Stimulated activated CD4-positive, alpha-beta T cell treated with anti-CD3 and anti-CD28 coated beads, Interleukin-15, amount 100 ng/mL, for 24 hours (primary cell): ENCODE measurements around the gene PET100.

ENCODE experiments used
- DNase-seq: peaks from one replicate; pipeline ENCODE4 v3.0.0-alpha.2; 2020

PET100 gene

GRCh38 chr19:7612282-7613274 is 17.0 kb upstream of the PET100 start:
- no peak for DNase-seq

GRCh38 chr19:7614859-7615741 is 14.5 kb upstream of the PET100 start:
- DNase-seq = no peak

DNA sequence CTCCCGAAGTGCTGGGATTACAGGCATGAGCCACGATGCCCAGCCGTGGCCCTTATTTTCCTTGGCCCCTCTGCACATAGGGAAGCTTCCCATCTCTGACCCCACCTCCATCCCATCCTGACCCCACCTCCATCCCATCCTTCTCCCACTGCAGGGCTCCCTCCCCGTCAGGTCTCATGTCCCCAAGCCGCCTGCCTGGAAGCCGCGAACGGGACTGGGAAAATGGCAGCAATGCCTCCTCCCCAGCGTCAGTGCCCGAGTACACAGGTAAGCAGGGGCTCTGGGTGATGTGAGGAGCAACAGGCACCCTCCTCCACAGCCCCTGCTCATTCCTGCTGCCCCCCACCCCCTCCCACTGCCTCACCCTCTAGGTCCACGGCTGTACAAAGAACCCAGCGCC is 12.4 kb upstream of the PET100 start:
- no peak for DNase-seq

- no peak for DNase-seq
Observed at GRCh38 chr19:7617735-7618134, 11.9 kb upstream of the PET100 start.

DNA sequence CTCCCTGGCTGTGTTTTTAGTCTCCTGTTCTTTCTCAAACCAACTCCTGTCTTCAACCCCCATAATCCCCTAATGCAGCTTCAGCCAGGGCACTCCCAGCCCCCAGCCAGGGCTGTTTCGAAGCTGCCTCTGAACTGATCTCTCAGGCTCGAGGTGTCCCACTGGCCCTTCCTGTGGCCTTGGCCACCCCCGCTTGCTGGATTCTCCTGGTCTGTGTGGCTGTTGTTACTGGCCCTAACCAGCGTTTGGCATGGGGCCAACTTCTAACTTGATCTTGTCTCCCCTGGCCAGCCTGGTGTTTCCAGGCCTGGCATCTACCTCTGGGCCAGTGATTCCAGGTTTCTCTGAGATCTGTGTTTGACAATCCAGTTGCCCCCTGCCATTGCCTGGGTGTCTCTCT is 11.2 kb upstream of the PET100 start:
- no peak for DNase-seq

DNA sequence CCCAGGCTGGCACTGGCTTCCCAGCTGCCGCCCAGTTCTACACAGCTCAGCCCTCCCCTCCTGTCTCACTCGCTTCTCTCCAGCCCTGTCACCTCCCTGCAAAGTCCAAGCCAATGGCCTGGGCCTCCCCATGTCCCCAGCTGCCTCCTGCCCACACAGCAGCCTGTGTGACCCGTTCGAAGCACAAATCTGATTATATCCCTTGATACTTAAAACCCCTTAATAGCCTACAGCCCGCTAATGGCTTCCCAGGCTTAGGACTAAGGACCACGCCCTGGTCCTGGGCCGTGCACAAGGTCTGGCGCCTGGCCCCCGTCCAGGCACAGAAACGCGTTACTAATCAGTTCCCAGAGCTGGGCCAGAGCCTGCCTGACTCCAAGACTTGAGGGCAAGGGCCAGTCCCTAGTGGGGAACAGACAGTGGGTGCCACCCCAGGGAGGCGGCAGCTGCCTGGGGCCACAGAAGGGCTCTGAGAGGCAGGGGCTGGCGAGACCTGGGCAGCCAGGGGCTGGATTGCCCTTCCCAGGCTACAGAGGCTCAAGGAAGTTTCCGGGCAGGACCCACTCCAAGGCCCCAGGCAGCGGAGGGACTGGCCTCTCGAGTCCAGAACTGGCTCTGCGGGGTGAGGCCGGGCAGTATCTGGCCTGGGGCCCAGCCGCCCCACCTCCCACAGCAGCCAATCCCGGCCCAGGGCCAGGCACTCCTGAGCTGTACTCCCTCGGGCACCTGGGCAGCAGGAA is 10.7 kb upstream of the PET100 start:
- DNase-seq = no peak

DNA sequence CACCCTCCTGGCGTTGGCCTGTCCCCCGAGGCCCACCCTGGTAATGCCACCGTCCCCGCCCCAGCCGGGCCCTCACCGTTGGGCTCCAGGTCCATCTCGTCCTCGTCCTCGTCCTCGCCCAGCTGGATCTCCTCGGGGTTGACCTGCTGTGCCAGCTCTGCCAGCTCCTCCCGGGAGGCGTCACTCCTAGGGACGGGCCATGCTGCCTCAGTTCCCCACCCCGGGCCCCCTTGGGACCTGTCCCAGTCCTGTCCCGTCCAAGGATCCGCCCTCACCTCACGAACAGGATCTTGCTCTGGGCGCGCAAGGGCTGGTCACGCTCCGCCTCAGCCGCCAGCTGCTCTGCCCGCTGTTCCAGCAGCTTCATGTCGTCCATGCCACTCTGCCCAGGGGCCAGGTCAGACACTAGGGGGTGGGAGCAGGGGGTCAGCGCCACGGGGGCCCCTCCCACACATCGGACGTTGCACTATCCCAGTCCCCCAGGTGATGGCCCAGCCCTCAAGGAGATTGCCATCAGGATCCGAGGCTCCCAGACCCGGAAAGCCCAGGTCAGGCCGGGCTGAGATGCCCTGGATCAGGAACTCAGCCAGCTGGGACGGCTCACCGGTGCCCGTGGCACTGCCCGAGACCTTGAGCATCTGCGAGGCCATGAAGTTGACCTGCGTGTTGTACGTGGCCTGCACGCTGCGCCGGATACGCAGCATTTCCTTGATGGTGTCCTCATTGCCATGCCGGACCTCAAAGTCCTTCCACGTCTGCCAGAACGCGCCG is 9.7 kb upstream of the PET100 start:
- no peak for DNase-seq

DNA sequence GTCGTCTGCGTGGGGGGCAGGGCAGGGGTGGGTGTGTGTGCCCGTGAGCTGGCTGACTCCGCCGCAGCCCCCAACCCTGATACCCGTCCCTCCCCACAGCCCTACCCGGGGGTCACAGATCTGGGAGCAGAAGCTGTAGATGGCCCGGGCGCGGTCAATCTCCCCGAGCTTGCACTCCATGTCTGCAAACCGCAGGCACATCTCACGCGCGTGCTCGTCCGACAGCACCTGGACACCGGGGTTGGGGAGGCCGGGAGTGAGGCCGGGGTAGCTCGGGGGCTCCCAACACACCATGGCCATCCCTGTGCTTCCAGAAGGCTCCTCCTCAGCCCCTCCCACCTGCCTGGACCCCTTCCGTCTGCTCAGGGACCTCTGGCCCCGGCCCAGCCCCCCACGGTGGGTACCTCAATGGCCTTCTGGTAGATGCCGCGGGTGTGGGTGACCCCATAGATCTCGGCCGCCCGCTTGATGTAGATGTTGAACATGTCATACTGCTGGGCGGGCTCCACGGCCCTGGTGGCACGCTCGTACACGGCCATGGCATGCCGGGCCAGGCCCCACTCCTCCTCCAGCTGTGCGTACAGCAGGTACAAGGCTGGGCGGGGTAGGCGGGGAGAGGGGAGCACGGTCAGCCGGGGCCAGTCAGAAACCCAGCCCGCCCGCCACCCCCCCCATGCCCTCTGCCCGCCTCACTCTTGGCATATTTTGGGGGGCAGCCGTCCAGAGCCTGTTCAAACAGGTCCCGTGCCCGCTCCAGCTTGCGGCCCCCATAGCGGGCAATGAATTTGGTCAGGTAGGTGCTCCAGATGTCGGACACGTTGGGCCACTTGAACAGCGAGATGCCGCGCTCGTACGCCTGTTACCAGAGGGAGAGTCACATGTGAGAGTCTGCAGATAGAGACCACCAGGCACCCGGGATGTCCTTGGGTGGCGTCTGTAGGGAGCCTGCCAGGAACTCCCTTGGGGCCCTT is 8.9 kb upstream of the PET100 start:
- DNase-seq = no peak

DNA sequence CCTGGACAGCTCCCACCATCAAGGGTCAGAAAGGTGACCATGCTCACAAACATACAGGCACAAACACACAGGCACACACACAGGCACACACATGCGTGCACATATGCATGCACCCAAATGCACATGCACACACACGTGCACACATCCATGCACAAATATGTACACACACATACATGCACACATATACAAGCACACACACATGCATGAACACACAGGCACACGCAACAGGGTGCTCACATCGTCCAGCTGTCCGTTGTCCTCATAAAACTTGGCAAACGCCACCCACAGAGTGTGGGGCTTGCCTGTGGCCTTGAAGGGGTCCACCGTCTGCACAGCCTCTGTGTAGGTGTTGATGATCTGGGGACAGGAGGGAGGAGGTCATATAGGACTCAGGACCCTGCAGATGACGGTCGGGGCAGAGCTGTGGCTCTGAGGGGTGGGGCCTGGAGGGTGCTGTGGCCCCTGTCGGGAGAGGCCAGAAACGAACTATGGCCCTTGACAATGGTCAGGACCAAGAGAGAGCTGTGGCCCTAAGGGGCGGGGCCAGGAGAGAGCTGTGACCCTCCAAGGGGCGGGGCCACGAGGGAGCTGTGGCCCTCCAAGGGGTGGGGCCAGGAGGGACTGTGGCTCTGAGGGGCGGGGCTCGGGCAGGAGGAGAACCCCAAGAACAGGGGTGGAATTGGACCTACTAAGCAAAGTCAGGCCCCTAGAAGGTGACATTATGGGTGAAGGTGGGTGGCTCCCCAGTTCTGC is 6.5 kb upstream of the PET100 start:
- peak; percentile 31 for DNase-seq

- DNase-seq = no peak
Observed at GRCh38 chr19:7623725-7624603, 5.6 kb upstream of the PET100 start.

GRCh38 chr19:7624810-7625209 is 4.8 kb upstream of the PET100 start:
- no peak for DNase-seq

DNA sequence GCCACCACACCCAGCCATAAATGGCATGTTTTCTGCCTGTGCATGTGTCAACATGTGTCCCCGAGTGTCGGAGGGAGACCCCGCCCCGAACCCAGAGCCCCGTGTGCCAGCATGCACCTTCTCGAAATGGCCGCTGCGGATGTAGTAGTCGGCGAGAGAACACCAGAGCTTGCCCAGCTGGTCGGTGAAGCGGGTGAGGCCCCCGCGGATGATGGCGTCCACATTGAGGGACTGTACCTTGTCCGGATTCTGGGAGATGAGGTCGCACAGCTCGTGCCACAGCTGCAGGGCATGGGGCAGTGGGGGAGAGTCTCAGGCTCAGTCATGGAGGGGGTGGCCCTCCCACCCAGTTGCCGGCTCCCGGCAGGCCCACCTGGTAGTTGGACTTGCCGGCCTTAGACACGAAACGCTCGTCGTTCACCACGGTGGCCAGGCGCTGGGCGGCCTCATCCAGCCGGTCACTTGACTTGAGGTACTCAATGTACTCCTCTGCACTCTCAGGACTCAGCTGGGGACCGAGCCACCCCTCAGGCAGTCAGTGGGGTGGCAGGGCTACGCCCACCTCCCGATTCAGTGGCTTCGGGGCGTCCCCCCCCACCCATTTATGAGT is 3.7 kb upstream of the PET100 start:
- no peak for DNase-seq

- DNase-seq = no peak
Observed at GRCh38 chr19:7627166-7627565, 2.4 kb upstream of the PET100 start.

- no peak for DNase-seq
Observed at GRCh38 chr19:7628589-7629311, 843 bp upstream of the PET100 start.

DNA sequence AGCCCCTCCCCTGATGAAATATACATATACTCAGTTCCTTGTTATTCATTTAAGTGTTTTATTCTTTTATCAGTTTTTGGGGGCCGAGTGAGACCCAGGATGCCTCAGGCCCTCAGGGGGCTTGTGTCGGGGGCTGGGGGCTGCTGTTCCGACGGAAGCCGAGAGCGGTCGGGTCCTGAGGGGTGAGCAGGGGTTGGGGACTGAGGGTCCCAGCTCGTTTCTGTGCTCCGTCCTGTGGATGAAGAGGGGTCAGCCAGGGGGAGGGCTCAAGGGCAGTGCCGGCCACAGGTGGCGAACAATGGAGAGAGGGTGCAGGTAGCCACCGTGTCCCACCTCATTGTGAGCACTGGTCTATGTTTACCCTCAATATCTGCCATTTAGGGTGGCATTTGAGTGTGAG is 2.0 kb downstream of the PET100 start:
- DNase-seq = no peak

DNA sequence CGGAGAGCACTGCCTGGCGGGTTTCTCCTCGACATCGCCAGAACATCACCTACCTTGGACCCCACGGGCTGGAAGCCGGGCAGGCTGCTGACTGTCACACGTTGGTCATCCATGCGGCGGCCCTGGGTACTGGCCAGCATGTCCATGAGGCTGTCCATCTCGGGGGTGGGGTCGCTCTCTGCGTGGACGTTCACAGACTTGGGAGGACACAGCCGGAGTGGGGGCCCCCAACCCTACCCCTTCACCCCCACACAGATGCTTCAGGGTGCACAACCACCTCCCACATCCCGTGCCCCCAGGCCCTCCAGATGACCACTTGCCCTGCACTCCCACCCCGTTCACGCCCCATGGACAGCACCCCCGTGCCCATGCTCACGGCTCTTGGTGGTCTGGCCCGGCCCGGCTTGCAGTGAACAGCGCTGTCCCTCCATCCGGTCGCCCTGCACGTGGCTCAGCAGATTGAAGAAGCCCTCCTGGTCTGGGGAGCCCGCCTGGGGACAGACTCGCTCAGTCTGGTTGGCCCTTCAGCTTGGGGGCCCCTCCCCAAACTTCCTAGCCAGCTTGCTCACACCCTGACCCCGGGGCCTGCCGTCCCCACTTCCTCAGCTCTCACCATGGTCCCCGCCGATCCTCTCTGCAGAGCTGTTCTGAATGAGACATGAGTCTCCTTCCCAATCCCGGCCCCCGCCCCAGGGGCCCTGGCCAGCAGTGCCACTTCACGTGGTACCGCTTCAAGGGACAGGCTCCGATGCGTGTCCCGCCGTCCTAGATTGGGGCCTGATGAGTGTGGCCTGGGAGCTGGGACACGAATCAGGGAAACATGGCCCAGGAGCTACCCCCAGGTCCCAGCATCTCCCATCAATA is 3.0 kb downstream of the PET100 start:
- no peak for DNase-seq

- DNase-seq = no peak
Observed at GRCh38 chr19:7633698-7634097, 4.1 kb downstream of the PET100 start, which contains the start of gene PCP2. Gene PCP2, minus strand, starts transcription at chr19:7633719. Its CDS starts 262 bp downstream, at chr19:7633457.
